Peyer's patch (tissue), 4 donors: ENCODE measurements around the gene SLC7A9. TPM values are rescaled to one million over a fixed set of nuclear protein-coding genes. Genes with fewer than 3 reads are reported as not detected.

Experiments used
- DNase-seq, 3 donors: peaks; one replicate each; pipeline ENCODE4 v3.0.0-alpha.2; 2017 to 2019
- H3K27ac ChIP-seq, 4 donors: fragments of 200-600 bp; sonication (generic); one replicate each; pipeline ENCODE4 v1.5.1; 2016 to 2019
- H3K27me3 ChIP-seq, 2 donors: fragments of 200-600 bp; sonication (generic); one replicate each; pipeline ENCODE4 v1.5.1; 2019
- H3K36me3 ChIP-seq, 3 donors: fragments of 200-600 bp; sonication (generic); one replicate each; pipeline ENCODE4 v1.5.1; 2016 to 2019
- H3K4me1 ChIP-seq, 4 donors: fragments of 200-600 bp; sonication (generic); one replicate each; pipeline ENCODE4 v1.5.1; 2016 to 2019
- H3K4me3 ChIP-seq, 4 donors: fragments of 200-600 bp; sonication (generic); 1 replicate in 3 of 4; 2 replicates in 1 of 4; pipeline ENCODE4 v1.5.1; 2016 to 2019; ENCODE audit warnings: mild to moderate bottlenecking in 1 of 4
- H3K9me3 ChIP-seq, 4 donors: fragments of 200-600 bp; sonication (generic); one replicate each; pipeline ENCODE4 v1.5.1; 2016 to 2019; ENCODE audit warnings: mild to moderate bottlenecking in 1 of 4
- POLR2A ChIP-seq, 2 donors: fragments of 450-650 bp; IDR thresholded peaks; one replicate each; pipeline ENCODE4 v1.5.1; 2017; ENCODE audit warnings: antibody characterized with exemption in 2 of 2, mild to moderate bottlenecking in 2 of 2, moderate library complexity in 2 of 2
- total RNA-seq, 4 donors: library from RNA; depleted of rRNA; stranded (reverse); fragments of >200 nt; gene quantifications; one replicate each; pipeline ENCODE4 v1.1.0, GENCODE V29; 2016
- TF ChIP-seq, protein P1 (sequence below), 6 experiments: fragments of 450-650 bp in 4 of 6; fragments of 200-600 bp in 2 of 6; sonication (generic) in 1 of 6; IDR thresholded peaks; one replicate each; pipeline ENCODE4 v1.5.1; 2017 to 2019; ENCODE audit warnings: antibody characterized with exemption in 6 of 6, mild to moderate bottlenecking in 3 of 6, moderate library complexity in 1 of 6

The SLC7A9 gene
- total RNA-seq, 4 donors from 2014 or later = 22.3 to 1,183 (median 609) TPM

DNA sequence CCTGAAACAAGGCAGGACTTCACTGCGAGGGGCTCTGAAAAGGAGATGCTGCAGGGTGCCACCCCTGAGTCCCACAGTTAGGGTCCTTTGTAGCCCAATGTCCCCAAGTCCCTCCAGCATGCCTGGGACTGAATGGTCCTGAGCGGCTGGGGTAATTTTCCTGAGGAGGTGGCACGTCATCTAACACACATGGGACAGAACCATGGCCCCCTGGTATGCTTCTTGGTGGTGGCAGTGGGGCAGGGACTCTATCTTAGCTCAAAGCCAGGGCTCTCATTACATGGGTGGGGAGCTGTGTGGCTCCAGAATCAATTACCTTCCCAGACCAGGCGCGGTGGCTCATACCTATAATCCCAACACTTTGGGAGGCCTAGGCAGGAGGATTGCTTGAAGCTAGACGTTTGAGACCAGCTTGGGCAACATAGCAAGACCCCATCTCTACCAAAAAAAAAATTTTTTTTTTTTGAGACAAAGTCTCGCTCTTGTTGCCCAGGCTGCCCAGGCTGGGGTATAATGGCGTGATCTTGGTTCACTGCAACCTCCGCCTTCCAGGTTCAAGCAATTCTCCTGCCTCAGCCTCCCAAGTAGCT, 7.9 kb upstream of the SLC7A9 start:
- TF ChIP-seq, protein P1, sequence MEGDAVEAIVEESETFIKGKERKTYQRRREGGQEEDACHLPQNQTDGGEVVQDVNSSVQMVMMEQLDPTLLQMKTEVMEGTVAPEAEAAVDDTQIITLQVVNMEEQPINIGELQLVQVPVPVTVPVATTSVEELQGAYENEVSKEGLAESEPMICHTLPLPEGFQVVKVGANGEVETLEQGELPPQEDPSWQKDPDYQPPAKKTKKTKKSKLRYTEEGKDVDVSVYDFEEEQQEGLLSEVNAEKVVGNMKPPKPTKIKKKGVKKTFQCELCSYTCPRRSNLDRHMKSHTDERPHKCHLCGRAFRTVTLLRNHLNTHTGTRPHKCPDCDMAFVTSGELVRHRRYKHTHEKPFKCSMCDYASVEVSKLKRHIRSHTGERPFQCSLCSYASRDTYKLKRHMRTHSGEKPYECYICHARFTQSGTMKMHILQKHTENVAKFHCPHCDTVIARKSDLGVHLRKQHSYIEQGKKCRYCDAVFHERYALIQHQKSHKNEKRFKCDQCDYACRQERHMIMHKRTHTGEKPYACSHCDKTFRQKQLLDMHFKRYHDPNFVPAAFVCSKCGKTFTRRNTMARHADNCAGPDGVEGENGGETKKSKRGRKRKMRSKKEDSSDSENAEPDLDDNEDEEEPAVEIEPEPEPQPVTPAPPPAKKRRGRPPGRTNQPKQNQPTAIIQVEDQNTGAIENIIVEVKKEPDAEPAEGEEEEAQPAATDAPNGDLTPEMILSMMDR (IDR thresholded peaks at IDR 0.05) = no peak
- TF ChIP-seq POLR2A (IDR thresholded peaks at IDR 0.05) = no peak
- Histone ChIP-seq H3K36me3 (no peaks in the 10 kb centered on the region), H3K27me3 (no peaks in the 10 kb centered on the region), H3K27ac (peak overlapping the region in 3 of 4 donors; percentile 46 to 81 (median 67)), H3K4me3 (no peak overlapping the region), H3K4me1 (peaks cover 0 to 56% (median 3%) of the 10 kb centered on the region in 4 donors), H3K9me3 (no peaks in the 10 kb centered on the region)
- no peak for DNase-seq

DNA sequence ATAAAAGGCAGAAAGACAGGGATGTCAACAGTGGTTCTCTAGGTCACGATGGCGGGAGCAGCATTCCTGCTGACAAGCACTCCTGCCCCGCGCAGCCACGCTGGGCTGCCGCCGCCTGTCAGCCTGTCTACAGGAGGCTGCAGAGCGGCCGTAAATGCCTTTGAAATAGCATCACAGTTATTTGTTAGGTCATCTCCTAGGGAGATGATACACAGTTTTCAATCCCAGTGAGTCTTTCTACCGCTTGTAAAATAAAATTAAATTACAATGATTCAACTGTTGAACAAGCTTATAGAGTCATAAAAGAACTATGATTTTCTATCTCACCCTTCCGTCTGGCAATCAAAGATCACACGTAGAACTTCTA, 7.3 kb upstream of the SLC7A9 start:
- no peak overlapping the region for H3K4me3 ChIP-seq
- H3K27me3 ChIP-seq = no peaks in the 10 kb centered on the region
- H3K4me1 ChIP-seq = peaks cover 0 to 61% (median 3%) of the 10 kb centered on the region in 4 donors
- TF ChIP-seq POLR2A (IDR thresholded peaks at IDR 0.05) = peak in 1 of 2 donors; percentile 25
- TF ChIP-seq, protein P1 (IDR thresholded peaks at IDR 0.05) = no peak
- H3K9me3 ChIP-seq = no peaks in the 10 kb centered on the region
- H3K27ac ChIP-seq = peak overlapping the region in 3 of 4 donors; percentile 46 to 81 (median 72)
- no peaks in the 10 kb centered on the region for H3K36me3 ChIP-seq
- peak in 2 of 3 donors; percentile 80 for DNase-seq

DNA sequence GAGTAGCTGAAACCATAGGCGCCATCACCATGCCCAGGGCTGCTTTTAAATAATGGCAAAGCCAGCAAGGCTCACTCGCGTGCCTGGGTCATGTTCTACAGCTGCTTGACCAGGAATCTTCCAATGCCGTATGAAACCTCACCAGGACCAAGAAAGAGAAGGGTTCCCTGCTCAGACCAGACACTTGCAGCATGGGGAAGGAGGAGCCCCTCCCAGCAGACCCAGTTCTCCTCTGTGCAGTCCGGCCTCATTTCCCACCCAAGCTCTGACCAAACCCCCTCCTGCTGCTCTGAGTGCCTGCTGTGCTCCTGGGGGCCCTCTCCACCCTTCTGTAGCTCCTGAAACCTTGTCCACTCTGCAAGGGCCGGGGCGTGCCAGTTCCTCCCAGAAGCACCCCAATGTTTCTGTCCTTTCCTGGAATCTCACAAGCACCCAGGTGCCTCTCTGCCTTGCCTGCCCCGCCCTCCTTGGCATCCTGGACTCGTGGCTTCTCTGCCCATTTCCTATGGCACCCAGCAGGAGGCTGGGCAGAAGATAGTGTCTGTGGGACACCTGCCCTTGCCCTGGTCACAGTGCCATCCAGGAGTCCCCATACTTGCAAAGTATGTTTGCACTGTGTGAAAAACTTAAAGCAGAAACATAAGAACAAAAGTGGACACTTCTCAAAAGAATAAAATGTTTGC, 6.8 kb upstream of the SLC7A9 start:
- H3K36me3 ChIP-seq = no peaks in the 10 kb centered on the region
- peak in 2 of 3 donors; percentile 72 to 77 for DNase-seq
- no peak overlapping the region for H3K4me3 ChIP-seq
- TF ChIP-seq, protein P1 (IDR thresholded peaks at IDR 0.05) = peak in 3 of 6 experiments; percentile 40 to 53 (median 52)
- TF ChIP-seq POLR2A (IDR thresholded peaks at IDR 0.05) = no peak
- H3K9me3 ChIP-seq = no peaks in the 10 kb centered on the region
- H3K27me3 ChIP-seq = no peaks in the 10 kb centered on the region
- peaks cover 0 to 65% (median 3%) of the 10 kb centered on the region in 4 donors for H3K4me1 ChIP-seq
- H3K27ac ChIP-seq = peak overlapping the region in 3 of 4 donors; percentile 39 to 74 (median 72)

DNA sequence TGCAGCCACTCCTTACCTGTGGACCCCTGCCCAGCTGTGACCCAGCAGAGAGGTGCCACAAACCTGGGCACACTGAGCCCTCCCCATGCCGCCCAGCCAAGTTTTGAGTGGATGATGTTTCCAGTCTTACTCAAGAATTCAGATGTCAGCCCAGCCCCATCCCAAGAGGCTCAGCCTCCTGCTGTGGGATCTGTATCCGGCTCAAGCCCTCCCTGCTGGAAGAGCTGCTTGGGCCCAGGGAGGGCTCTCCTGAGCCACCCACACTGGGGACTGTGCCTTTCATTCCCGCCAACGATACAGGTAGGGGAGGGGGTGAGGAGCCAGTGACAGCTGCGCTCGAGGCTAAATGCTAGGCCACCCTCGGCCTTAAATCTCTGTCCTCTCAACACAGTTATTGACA, 5.9 kb upstream of the SLC7A9 start:
- H3K36me3 ChIP-seq = no peaks in the 10 kb centered on the region
- peak overlapping the region in 2 of 4 donors; percentile 72 to 74 for H3K27ac ChIP-seq
- no peaks in the 10 kb centered on the region for H3K9me3 ChIP-seq
- peaks cover 0 to 73% (median 3%) of the 10 kb centered on the region in 4 donors for H3K4me1 ChIP-seq
- H3K27me3 ChIP-seq = no peaks in the 10 kb centered on the region
- TF ChIP-seq POLR2A (IDR thresholded peaks at IDR 0.05) = no peak
- TF ChIP-seq, protein P1 (IDR thresholded peaks at IDR 0.05) = no peak
- DNase-seq = no peak
- no peak overlapping the region for H3K4me3 ChIP-seq

GRCh38 chr19:32874605-32875004, 5.0 kb upstream of the SLC7A9 start:
- H3K27ac ChIP-seq = peak overlapping the region in 2 of 4 donors; percentile 71 to 72
- H3K9me3 ChIP-seq = no peaks in the 10 kb centered on the region
- no peak for DNase-seq
- H3K27me3 ChIP-seq = no peaks in the 10 kb centered on the region
- TF ChIP-seq POLR2A (IDR thresholded peaks at IDR 0.05) = no peak
- TF ChIP-seq, protein P1 (IDR thresholded peaks at IDR 0.05) = no peak
- H3K4me1 ChIP-seq = peaks cover 0 to 68% (median 3%) of the 10 kb centered on the region in 4 donors
- no peak overlapping the region for H3K4me3 ChIP-seq
- H3K36me3 ChIP-seq = no peaks in the 10 kb centered on the region
